HG03571 (cell line): Measurements from ENCODE around the gene ZBTB12.
A peak's percentile ranks its signal among the peaks of the same experiment; 100 is the strongest.
"Not testable (repeated sequence)": the region's sequence is repeated elsewhere in the genome, so short reads cannot be mapped to it uniquely, and the experiment has no call there.

ENCODE experiments used
- ATAC-seq: cut with Tn5 transposase; IDR thresholded peaks from one replicate; pipeline ENCODE4 v1.9.1; 2021; ENCODE audit not compliant: unreplicated experiment

ZBTB12 gene

GRCh38 chr6:31877125-31877650, 24.7 kb downstream of the ZBTB12 start:
- ATAC-seq = no peak

- no peak for ATAC-seq
Observed at GRCh38 chr6:31876357-31876756, 25.5 kb downstream of the ZBTB12 start.

- no peak for ATAC-seq
Observed at GRCh38 chr6:31875877-31876276, 26.0 kb downstream of the ZBTB12 start.

GRCh38 chr6:31874836-31875572, 26.9 kb downstream of the ZBTB12 start:
- no peak for ATAC-seq

GRCh38 chr6:31874084-31874670, 27.7 kb downstream of the ZBTB12 start:
- no peak for ATAC-seq

- ATAC-seq = no peak
Observed at GRCh38 chr6:31871046-31871659, 30.7 kb downstream of the ZBTB12 start.

GRCh38 chr6:31870385-31870921, 31.4 kb downstream of the ZBTB12 start:
- no peak for ATAC-seq

GRCh38 chr6:31869343-31869742, 32.5 kb downstream of the ZBTB12 start:
- no peak for ATAC-seq

- not testable (repeated sequence) for ATAC-seq
Observed at GRCh38 chr6:31868658-31868971, 33.3 kb downstream of the ZBTB12 start.

GRCh38 chr6:31865205-31866118, 36.4 kb downstream of the ZBTB12 start:
- no peak for ATAC-seq

GRCh38 chr6:31864818-31865204, 37.1 kb downstream of the ZBTB12 start:
- ATAC-seq = no peak

GRCh38 chr6:31864123-31864562, 37.7 kb downstream of the ZBTB12 start:
- ATAC-seq = not testable (repeated sequence)

- ATAC-seq = peak; percentile 82
Observed at GRCh38 chr6:31862344-31863235, 39.3 kb downstream of the ZBTB12 start, which contains the start of gene NEU1. TSS of gene NEU1 (minus strand) at chr6:31862821. CDS start at chr6:31862776, 45 bp downstream.

- ATAC-seq = no peak
Observed at GRCh38 chr6:31861919-31862343, 40.0 kb downstream of the ZBTB12 start.

- no peak for ATAC-seq
Observed at GRCh38 chr6:31861150-31861549, 40.7 kb downstream of the ZBTB12 start.

- no peak for ATAC-seq
Observed at GRCh38 chr6:31860349-31860748, 41.5 kb downstream of the ZBTB12 start.

- no peak for ATAC-seq
Observed at GRCh38 chr6:31859923-31860322, 42.0 kb downstream of the ZBTB12 start.

- ATAC-seq = no peak
Observed at GRCh38 chr6:31858707-31859106, 43.2 kb downstream of the ZBTB12 start.

GRCh38 chr6:31857774-31858173, 44.1 kb downstream of the ZBTB12 start:
- not testable (repeated sequence) for ATAC-seq
